ENCODE results near the gene DUS3L. TPM values are rescaled to one million over a fixed set of nuclear protein-coding genes. Genes with fewer than 3 reads are reported as not detected.

DUS3L gene
- total RNA-seq, 1 experiment from 2014 or later, result 67.0 TPM

DNA sequence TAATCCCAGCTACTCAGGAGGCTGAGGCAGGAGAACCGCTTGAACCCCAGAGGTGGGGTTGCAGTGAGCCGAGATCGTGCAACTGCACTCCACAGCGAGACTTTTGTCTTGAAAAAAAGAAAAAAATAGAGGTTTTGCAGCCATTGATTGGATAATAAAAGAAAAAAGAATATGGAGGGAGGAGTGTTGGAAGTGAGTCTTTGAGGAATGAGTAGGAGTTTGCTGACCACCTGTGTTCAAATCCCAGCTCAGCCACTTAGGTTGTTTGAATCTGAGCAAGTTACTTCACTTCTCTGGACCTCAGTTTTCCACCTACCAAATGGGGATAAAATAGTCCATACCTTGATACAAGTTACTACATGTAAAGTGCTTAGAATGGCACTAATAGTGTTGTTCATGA lies 20.2 kb upstream of the DUS3L start:
- Mint-ChIP-seq H3K4me3 (no peak overlapping the region), H3K27ac (no peak overlapping the region)
- H3K23me2 ChIP-seq (ENCODE audit: insufficient read length, low read depth, low read length, poor library complexity, severe bottlenecking), result no peaks in the 10 kb centered on the region

More for the DNA sequence above, 20.2 kb upstream of the DUS3L start:
- Histone ChIP-seq H3K9ac (ENCODE audit: extremely low read depth, insufficient read length, low read length) (no peak overlapping the region), H2BK12ac (ENCODE audit: insufficient read length, low read depth, low read length) (no peak overlapping the region), H4K20me1 (ENCODE audit: control insufficient read depth, insufficient read depth, insufficient read length) (no peaks in the 10 kb centered on the region), H3K27ac (ENCODE audit: insufficient read length, low read depth, low read length) (no peak overlapping the region), H4K8ac (replicated peaks; ENCODE audit: insufficient read length, low read depth, low read length) (no peak overlapping the region), H2BK20ac (ENCODE audit: low read depth, low read length, poor library complexity, severe bottlenecking) (no peak overlapping the region), H3K4me1 (ENCODE audit: insufficient read depth, low read length) (no peaks in the 10 kb centered on the region), H3K4ac (ENCODE audit: low read depth, low read length) (no peak overlapping the region), H4K91ac (ENCODE audit: insufficient read length, low read depth, low read length) (no peak overlapping the region), H3K9me3 (ENCODE audit: control insufficient read depth, low read depth, low read length) (no peaks in the 10 kb centered on the region), H3K27me3 (ENCODE audit: insufficient read depth, low read length) (no peaks in the 10 kb centered on the region), H3K4me2 (ENCODE audit: insufficient read depth, insufficient read length, low read length) (no peak overlapping the region), H2BK15ac (ENCODE audit: low read depth, low read length) (no peak overlapping the region), H3K18ac (ENCODE audit: insufficient read length, low read depth, low read length) (no peak overlapping the region), H2AK5ac (ENCODE audit: insufficient read length, low read length) (no peak overlapping the region), H3K23ac (ENCODE audit: insufficient read length, low read depth, low read length) (no peak overlapping the region), H3K79me1 (ENCODE audit: insufficient read depth, low read depth, low read length, poor library complexity, severe bottlenecking) (no peaks in the 10 kb centered on the region), H4K5ac (ENCODE audit: insufficient read length, low read depth, low read length) (no peak overlapping the region), H3K14ac (ENCODE audit: insufficient read depth, low read length) (no peak overlapping the region), H2BK5ac (ENCODE audit: insufficient read length, low read length) (no peak overlapping the region), H2BK120ac (ENCODE audit: low read depth, low read length, poor library complexity, severe bottlenecking) (no peak overlapping the region), H3K56ac (ENCODE audit: insufficient read length, low read depth, low read length) (no peak overlapping the region), H2AFZ (ENCODE audit: low read length) (no peak overlapping the region), H3K79me2 (ENCODE audit: insufficient read depth, low read length) (no peaks in the 10 kb centered on the region), H3T11ph (ENCODE audit: low read length) (no peak overlapping the region)
- Mint-ChIP-seq H3K27me3 (ENCODE audit: low read depth) (peaks cover 12% of the 10 kb centered on the region), H3K36me3 (ENCODE audit: insufficient read depth in 1 of 3, low read depth in 3 of 3) (no peaks in the 10 kb centered on the region), H3K4me1 (peaks cover 8 to 9% of the 10 kb centered on the region in 2 experiments), H3K9me3 (no peaks in the 10 kb centered on the region)
- WGBS (ENCODE audit: extremely low coverage, insufficient read length, low lambda C conversion rate), result no CpG with 5 or more reads among the region's 4 CpGs
- TF ChIP-seq, protein P1, sequence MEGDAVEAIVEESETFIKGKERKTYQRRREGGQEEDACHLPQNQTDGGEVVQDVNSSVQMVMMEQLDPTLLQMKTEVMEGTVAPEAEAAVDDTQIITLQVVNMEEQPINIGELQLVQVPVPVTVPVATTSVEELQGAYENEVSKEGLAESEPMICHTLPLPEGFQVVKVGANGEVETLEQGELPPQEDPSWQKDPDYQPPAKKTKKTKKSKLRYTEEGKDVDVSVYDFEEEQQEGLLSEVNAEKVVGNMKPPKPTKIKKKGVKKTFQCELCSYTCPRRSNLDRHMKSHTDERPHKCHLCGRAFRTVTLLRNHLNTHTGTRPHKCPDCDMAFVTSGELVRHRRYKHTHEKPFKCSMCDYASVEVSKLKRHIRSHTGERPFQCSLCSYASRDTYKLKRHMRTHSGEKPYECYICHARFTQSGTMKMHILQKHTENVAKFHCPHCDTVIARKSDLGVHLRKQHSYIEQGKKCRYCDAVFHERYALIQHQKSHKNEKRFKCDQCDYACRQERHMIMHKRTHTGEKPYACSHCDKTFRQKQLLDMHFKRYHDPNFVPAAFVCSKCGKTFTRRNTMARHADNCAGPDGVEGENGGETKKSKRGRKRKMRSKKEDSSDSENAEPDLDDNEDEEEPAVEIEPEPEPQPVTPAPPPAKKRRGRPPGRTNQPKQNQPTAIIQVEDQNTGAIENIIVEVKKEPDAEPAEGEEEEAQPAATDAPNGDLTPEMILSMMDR (conservative IDR thresholded peaks at IDR 0.05), result no peak
- DNase-seq, result no peak
